ENCODE measurements around the gene CYB5B. TPM values are rescaled to one million over a fixed set of nuclear protein-coding genes. Genes with fewer than 3 reads are reported as not detected.

Gene CYB5B
- total RNA-seq, 4 donors from 2014 or later: 30.3 to 60.5 (median 42.4) TPM

- Histone ChIP-seq H3K27ac (no peak overlapping the region), H3K36me3 (no peaks in the 10 kb centered on the region), H3K4me1 (no peaks in the 10 kb centered on the region), H3K9me3 (no peaks in the 10 kb centered on the region), H3K4me3 (no peak overlapping the region), H3K27me3 (no peaks in the 10 kb centered on the region)
- 69 to 77% methylated on average over 10 to 16 of the region's 16 CpGs for WGBS, 2 donors (ENCODE audit: low coverage in 1 of 2)
- no peak for DNase-seq
- in situ Hi-C loops (cut with MboI; ENCODE audit: low pct_ligation_motif_present in 1 of 4, low pct_unique_long_range_greater_than_20kb in 1 of 4, low sequenced_read_pairs in 3 of 4): no loop called here
- intact Hi-C loops (cut with DNase I; ENCODE audit: low total_unique reads): no loop called here
- TF ChIP-seq POLR2A (IDR thresholded peaks at IDR 0.05) (no peak), EP300 (IDR thresholded peaks at IDR 0.05; ENCODE audit: low read depth) (no peak)
These were observed 73.6 kb downstream of the CYB5B start for GRCh38 chr16:69497876-69498596.

GRCh38 chr16:69498926-69499325 is 74.5 kb downstream of the CYB5B start:
- 97 to 100% methylated on average over 1 to 5 of the region's 5 CpGs for WGBS, 2 donors (ENCODE audit: low coverage in 1 of 2)
- in situ Hi-C loops (cut with MboI; ENCODE audit: low pct_ligation_motif_present in 1 of 4, low pct_unique_long_range_greater_than_20kb in 1 of 4, low sequenced_read_pairs in 3 of 4) (no loop called here), intact Hi-C loops (cut with DNase I; ENCODE audit: low total_unique reads) (loop anchor here (1.0 kb wide), 1 partner anchor 86 kb away; no protein-coding TSS in a partner anchor)
- H3K36me3 ChIP-seq: no peaks in the 10 kb centered on the region
- no peak overlapping the region for H3K4me3 ChIP-seq
- H3K9me3 ChIP-seq: no peaks in the 10 kb centered on the region
- TF ChIP-seq POLR2A (IDR thresholded peaks at IDR 0.05) (no peak), EP300 (IDR thresholded peaks at IDR 0.05; ENCODE audit: low read depth) (no peak), POLR2AphosphoS5 (IDR thresholded peaks at IDR 0.05) (no peak)
- H3K27ac ChIP-seq: no peak overlapping the region
- DNase-seq: no peak
- H3K4me1 ChIP-seq: no peaks in the 10 kb centered on the region
- H3K27me3 ChIP-seq: no peaks in the 10 kb centered on the region

GRCh38 chr16:69499541-69500230 is 75.3 kb downstream of the CYB5B start:
- intact Hi-C loops (cut with DNase I; ENCODE audit: low total_unique reads): loop anchor here (1.0 kb wide), 1 partner anchor 86 kb away; no protein-coding TSS in a partner anchor
- Histone ChIP-seq H3K9me3 (no peaks in the 10 kb centered on the region), H3K4me3 (no peak overlapping the region), H3K4me1 (no peaks in the 10 kb centered on the region), H3K27me3 (no peaks in the 10 kb centered on the region), H3K27ac (no peak overlapping the region), H3K36me3 (no peaks in the 10 kb centered on the region)
- in situ Hi-C loops (cut with MboI; ENCODE audit: low pct_ligation_motif_present in 1 of 4, low pct_unique_long_range_greater_than_20kb in 1 of 4, low sequenced_read_pairs in 3 of 4): no loop called here
- DNase-seq: no peak
- TF ChIP-seq CTCF (IDR thresholded peaks at IDR 0.05) (no peak), EP300 (IDR thresholded peaks at IDR 0.05; ENCODE audit: low read depth) (no peak), POLR2A (IDR thresholded peaks at IDR 0.05) (no peak), POLR2AphosphoS5 (IDR thresholded peaks at IDR 0.05) (no peak)
- 91 to 100% methylated on average over 2 to 11 of the region's 11 CpGs for WGBS, 2 donors (ENCODE audit: low coverage in 1 of 2)

GRCh38 chr16:69500496-69500895 is 76.1 kb downstream of the CYB5B start:
- Histone ChIP-seq H3K9me3 (no peaks in the 10 kb centered on the region), H3K27ac (no peak overlapping the region), H3K36me3 (no peaks in the 10 kb centered on the region), H3K27me3 (no peaks in the 10 kb centered on the region), H3K4me3 (no peak overlapping the region), H3K4me1 (no peaks in the 10 kb centered on the region)
- in situ Hi-C loops (cut with MboI; ENCODE audit: low pct_ligation_motif_present in 1 of 4, low pct_unique_long_range_greater_than_20kb in 1 of 4, low sequenced_read_pairs in 3 of 4) (no loop called here), intact Hi-C loops (cut with DNase I; ENCODE audit: low total_unique reads) (no loop called here)
- 83 to 96% methylated on average over 1 to 4 of the region's 4 CpGs for WGBS, 2 donors (ENCODE audit: low coverage in 1 of 2)
- TF ChIP-seq POLR2A (IDR thresholded peaks at IDR 0.05): no peak
- no peak for TF ChIP-seq CTCF (IDR thresholded peaks at IDR 0.05)
- no peak for TF ChIP-seq EP300 (IDR thresholded peaks at IDR 0.05; ENCODE audit: low read depth)
- TF ChIP-seq POLR2AphosphoS5 (IDR thresholded peaks at IDR 0.05): no peak
- DNase-seq: no peak
